K562 (cell line): ENCODE measurements around the gene TMEM25. TPM values are rescaled to one million over a fixed set of nuclear protein-coding genes. Genes with fewer than 3 reads are reported as not detected.

Experiments used
- BRCA1 ChIP-seq, 2 experiments: fragments of 450-650 bp in 1 of 2; sonication (generic) in 1 of 2; formaldehyde crosslinking in 1 of 2; IDR thresholded peaks; 2 replicates each; pipeline versions ENCODE4 v1.5.0 to v1.6.1; 2017 to 2020; ENCODE audit warnings: mild to moderate bottlenecking in 1 of 2, missing genetic modification reagents in 1 of 2
- FOXJ3 ChIP-seq: sonication (generic); formaldehyde crosslinking; IDR thresholded peaks from 2 replicates; pipeline ENCODE4 v1.4.0; 2020; ENCODE audit warnings: mild to moderate bottlenecking, missing genetic modification reagents
- FOXP1 ChIP-seq: sonication (generic); formaldehyde crosslinking; IDR thresholded peaks from 2 replicates; pipeline ENCODE4 v1.8.0; 2022; ENCODE audit warnings: mild to moderate bottlenecking, missing genetic modification reagents
- MYNN ChIP-seq, 2 experiments: sonication (generic); formaldehyde crosslinking in 1 of 2; IDR thresholded peaks; 2 replicates each; pipeline versions ENCODE4 v1.5.0 to v1.6.1; 2016 to 2020; ENCODE audit warnings: antibody characterized with exemption in 1 of 2, missing genetic modification reagents in 1 of 2
- SP2 ChIP-seq: IDR thresholded peaks from 2 replicates; pipeline ENCODE4 v1.6.1; 2011; ENCODE audit warnings: mild to moderate bottlenecking, low read depth, low read length, moderate library complexity; ENCODE audit not compliant: poor library complexity, severe bottlenecking; ENCODE audit errors: extremely low read depth
- ZBTB1 ChIP-seq: sonication (generic); formaldehyde crosslinking; IDR thresholded peaks from 2 replicates; pipeline ENCODE4 v1.8.1; 2023; ENCODE audit warnings: missing genetic modification reagents, low read depth, mild to moderate bottlenecking, borderline replicate concordance
- ZNF431 ChIP-seq: sonication (generic); formaldehyde crosslinking; IDR thresholded peaks from 2 replicates; pipeline ENCODE4 v1.8.0; 2022; ENCODE audit warnings: mild to moderate bottlenecking, missing genetic modification reagents
- ZNF436 ChIP-seq: fragments of 250-450, 450-650 bp; sonication (Bioruptor Pico); formaldehyde crosslinking; IDR thresholded peaks from 2 replicates; pipeline ENCODE4 v1.7.0; 2020; ENCODE audit warnings: mild to moderate bottlenecking
- polyA plus RNA-seq, 8 experiments: library from polyadenylated mRNA; depleted of rRNA in 4 of 8; stranded (reverse) in 5 of 8; unstranded in 3 of 8; fragments of >200 nt; fragmentation: Nextera tagmentation in 2 of 8; fragmentation: Illumina TruSeq in 1 of 8; extraction: Ambion mirVana in 2 of 8; extraction: Trizol in 1 of 8; gene quantifications; 2 replicates each; pipeline versions ENCODE4 v1.2.1 to v1.2.3, GENCODE V29; 2011 to 2014; ENCODE audit warnings: inconsistent platforms in 1 of 8, missing spikeins in 1 of 8
- total RNA-seq, 7 experiments: library from RNA; depleted of rRNA in 6 of 7; stranded (reverse); fragments of >200 nt in 6 of 7; fragmentation: Illumina TruSeq in 2 of 7; extraction: Trizol in 2 of 7; gene quantifications; 2 replicates each; pipeline versions ENCODE4 v1.2.1 to v1.2.3, GENCODE V29; 2011 to 2021; ENCODE audit warnings: low replicate concordance in 1 of 7
- TF ChIP-seq, protein P1 (sequence below): fragments of 450-650 bp; IDR thresholded peaks from 2 replicates; pipeline ENCODE4 v1.6.1; 2016; ENCODE audit warnings: mild to moderate bottlenecking, moderate library complexity
- TF ChIP-seq, protein P2 (sequence below): fragments of 450-650 bp; IDR thresholded peaks from 2 replicates; pipeline ENCODE4 v1.6.1; 2018; ENCODE audit not compliant: partially characterized antibody

Gene TMEM25
- total and polyA plus RNA-seq, 9 of the 15 experiments (the other 6 are each of a cell fraction or from before 2014, with no cell fraction given): 0.34 to 3.8 (median 2.0) TPM

DNA sequence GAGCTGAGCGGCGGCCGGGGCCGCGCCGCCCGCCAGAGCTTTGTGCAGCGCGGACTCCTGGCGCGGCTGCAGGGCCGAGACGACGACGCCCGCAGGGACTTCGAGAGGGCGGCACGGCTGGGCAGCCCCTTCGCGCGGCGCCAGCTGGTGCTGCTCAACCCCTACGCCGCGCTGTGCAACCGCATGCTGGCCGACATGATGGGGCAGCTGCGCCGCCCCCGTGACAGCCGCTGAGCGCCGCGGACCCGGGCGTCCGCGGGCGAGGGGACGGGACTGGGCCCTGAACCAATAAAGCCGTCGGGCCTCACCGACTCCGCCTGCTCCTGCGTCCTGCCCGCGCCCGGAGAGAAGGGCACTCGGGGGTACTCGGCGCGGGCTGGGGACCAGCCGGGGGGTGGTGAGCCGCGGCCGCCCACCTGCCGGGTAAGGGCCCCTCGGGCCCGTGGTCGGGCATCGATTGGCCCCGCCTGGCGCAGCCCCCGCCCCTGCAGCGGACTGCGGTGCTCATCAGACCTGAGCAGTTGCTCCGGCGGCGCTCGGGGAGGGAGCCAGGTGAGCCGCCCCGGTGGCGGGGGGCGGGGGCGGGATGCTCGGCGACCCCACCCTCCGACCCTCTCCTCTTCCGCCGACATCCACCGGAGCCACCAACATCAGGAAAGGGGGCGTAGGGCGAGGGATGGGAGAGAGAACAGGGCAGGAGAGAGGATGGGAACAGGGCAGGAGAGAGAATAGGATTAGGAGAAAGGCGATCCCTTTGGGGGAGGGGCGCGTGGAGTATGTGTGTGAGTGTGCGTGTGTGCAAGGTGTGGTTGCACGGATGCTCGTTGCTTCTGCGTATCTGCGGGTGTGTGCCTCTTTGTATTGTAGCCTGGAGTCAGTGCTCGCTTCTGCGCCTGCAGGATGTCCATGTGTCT is at the start of gene TMEM25 (continued):
- TF ChIP-seq, protein P1, sequence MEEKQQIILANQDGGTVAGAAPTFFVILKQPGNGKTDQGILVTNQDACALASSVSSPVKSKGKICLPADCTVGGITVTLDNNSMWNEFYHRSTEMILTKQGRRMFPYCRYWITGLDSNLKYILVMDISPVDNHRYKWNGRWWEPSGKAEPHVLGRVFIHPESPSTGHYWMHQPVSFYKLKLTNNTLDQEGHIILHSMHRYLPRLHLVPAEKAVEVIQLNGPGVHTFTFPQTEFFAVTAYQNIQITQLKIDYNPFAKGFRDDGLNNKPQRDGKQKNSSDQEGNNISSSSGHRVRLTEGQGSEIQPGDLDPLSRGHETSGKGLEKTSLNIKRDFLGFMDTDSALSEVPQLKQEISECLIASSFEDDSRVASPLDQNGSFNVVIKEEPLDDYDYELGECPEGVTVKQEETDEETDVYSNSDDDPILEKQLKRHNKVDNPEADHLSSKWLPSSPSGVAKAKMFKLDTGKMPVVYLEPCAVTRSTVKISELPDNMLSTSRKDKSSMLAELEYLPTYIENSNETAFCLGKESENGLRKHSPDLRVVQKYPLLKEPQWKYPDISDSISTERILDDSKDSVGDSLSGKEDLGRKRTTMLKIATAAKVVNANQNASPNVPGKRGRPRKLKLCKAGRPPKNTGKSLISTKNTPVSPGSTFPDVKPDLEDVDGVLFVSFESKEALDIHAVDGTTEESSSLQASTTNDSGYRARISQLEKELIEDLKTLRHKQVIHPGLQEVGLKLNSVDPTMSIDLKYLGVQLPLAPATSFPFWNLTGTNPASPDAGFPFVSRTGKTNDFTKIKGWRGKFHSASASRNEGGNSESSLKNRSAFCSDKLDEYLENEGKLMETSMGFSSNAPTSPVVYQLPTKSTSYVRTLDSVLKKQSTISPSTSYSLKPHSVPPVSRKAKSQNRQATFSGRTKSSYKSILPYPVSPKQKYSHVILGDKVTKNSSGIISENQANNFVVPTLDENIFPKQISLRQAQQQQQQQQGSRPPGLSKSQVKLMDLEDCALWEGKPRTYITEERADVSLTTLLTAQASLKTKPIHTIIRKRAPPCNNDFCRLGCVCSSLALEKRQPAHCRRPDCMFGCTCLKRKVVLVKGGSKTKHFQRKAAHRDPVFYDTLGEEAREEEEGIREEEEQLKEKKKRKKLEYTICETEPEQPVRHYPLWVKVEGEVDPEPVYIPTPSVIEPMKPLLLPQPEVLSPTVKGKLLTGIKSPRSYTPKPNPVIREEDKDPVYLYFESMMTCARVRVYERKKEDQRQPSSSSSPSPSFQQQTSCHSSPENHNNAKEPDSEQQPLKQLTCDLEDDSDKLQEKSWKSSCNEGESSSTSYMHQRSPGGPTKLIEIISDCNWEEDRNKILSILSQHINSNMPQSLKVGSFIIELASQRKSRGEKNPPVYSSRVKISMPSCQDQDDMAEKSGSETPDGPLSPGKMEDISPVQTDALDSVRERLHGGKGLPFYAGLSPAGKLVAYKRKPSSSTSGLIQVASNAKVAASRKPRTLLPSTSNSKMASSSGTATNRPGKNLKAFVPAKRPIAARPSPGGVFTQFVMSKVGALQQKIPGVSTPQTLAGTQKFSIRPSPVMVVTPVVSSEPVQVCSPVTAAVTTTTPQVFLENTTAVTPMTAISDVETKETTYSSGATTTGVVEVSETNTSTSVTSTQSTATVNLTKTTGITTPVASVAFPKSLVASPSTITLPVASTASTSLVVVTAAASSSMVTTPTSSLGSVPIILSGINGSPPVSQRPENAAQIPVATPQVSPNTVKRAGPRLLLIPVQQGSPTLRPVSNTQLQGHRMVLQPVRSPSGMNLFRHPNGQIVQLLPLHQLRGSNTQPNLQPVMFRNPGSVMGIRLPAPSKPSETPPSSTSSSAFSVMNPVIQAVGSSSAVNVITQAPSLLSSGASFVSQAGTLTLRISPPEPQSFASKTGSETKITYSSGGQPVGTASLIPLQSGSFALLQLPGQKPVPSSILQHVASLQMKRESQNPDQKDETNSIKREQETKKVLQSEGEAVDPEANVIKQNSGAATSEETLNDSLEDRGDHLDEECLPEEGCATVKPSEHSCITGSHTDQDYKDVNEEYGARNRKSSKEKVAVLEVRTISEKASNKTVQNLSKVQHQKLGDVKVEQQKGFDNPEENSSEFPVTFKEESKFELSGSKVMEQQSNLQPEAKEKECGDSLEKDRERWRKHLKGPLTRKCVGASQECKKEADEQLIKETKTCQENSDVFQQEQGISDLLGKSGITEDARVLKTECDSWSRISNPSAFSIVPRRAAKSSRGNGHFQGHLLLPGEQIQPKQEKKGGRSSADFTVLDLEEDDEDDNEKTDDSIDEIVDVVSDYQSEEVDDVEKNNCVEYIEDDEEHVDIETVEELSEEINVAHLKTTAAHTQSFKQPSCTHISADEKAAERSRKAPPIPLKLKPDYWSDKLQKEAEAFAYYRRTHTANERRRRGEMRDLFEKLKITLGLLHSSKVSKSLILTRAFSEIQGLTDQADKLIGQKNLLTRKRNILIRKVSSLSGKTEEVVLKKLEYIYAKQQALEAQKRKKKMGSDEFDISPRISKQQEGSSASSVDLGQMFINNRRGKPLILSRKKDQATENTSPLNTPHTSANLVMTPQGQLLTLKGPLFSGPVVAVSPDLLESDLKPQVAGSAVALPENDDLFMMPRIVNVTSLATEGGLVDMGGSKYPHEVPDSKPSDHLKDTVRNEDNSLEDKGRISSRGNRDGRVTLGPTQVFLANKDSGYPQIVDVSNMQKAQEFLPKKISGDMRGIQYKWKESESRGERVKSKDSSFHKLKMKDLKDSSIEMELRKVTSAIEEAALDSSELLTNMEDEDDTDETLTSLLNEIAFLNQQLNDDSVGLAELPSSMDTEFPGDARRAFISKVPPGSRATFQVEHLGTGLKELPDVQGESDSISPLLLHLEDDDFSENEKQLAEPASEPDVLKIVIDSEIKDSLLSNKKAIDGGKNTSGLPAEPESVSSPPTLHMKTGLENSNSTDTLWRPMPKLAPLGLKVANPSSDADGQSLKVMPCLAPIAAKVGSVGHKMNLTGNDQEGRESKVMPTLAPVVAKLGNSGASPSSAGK: peak; percentile 79
- TF ChIP-seq MYNN (IDR thresholded peaks at IDR 0.05) (no peak), MYNN (CRISPR knock-in tag; IDR thresholded peaks at IDR 0.05) (no peak), ZBTB1 (CRISPR knock-in tag) (peak; percentile 67; the same call in 1 of the 2 replicates), FOXJ3 (CRISPR knock-in tag) (no peak), ZNF436 (CRISPR knock-in tag) (no peak), ZNF431 (CRISPR knock-in tag) (peak; percentile 72), BRCA1 (IDR thresholded peaks at IDR 0.05) (no peak), BRCA1 (CRISPR knock-in tag; IDR thresholded peaks at IDR 0.05) (no peak), SP2 (no peak), FOXP1 (CRISPR knock-in tag) (no peak)
- TF ChIP-seq, protein P2, sequence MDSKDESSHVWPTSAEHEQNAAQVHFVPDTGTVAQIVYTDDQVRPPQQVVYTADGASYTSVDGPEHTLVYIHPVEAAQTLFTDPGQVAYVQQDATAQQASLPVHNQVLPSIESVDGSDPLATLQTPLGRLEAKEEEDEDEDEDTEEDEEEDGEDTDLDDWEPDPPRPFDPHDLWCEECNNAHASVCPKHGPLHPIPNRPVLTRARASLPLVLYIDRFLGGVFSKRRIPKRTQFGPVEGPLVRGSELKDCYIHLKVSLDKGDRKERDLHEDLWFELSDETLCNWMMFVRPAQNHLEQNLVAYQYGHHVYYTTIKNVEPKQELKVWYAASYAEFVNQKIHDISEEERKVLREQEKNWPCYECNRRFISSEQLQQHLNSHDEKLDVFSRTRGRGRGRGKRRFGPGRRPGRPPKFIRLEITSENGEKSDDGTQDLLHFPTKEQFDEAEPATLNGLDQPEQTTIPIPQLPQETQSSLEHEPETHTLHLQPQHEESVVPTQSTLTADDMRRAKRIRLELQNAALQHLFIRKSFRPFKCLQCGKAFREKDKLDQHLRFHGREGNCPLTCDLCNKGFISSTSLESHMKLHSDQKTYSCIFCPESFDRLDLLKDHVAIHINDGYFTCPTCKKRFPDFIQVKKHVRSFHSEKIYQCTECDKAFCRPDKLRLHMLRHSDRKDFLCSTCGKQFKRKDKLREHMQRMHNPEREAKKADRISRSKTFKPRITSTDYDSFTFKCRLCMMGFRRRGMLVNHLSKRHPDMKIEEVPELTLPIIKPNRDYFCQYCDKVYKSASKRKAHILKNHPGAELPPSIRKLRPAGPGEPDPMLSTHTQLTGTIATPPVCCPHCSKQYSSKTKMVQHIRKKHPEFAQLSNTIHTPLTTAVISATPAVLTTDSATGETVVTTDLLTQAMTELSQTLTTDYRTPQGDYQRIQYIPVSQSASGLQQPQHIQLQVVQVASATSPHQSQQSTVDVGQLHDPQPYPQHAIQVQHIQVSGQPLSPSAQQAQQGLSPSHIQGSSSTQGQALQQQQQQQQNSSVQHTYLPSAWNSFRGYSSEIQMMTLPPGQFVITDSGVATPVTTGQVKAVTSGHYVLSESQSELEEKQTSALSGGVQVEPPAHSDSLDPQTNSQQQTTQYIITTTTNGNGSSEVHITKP: no peak
